H1 (cell line): ENCODE data around the gene SPTBN1.

Source experiments
- EGR1 ChIP-seq: IDR thresholded peaks from 2 replicates; pipeline ENCODE4 v1.6.1; 2011; ENCODE audit warnings: low read depth, low read length, borderline replicate concordance
- MAFK ChIP-seq: IDR thresholded peaks from 2 replicates; pipeline ENCODE4 v1.6.1; 2012; ENCODE audit warnings: low read depth, mild to moderate bottlenecking, improper control_type of control experiment, low read length
- RAD21 ChIP-seq, 2 experiments: IDR thresholded peaks in 1 of 2; conservative IDR thresholded peaks in 1 of 2; 2 replicates each; pipeline ENCODE4 v1.6.1; 2011; ENCODE audit warnings: low read depth in 2 of 2, low read length in 2 of 2, improper control_type of control experiment in 1 of 2, inconsistent platforms in 1 of 2, mild to moderate bottlenecking in 1 of 2, moderate library complexity in 1 of 2
- RFX5 ChIP-seq: IDR thresholded peaks from 2 replicates; pipeline ENCODE4 v1.6.1; 2011; ENCODE audit warnings: low read depth, low read length, improper control_type of control experiment, borderline replicate concordance
- TAF1 ChIP-seq: IDR thresholded peaks from 2 replicates; pipeline ENCODE4 v1.6.1; 2011; ENCODE audit warnings: mild to moderate bottlenecking, low read depth, low read length
- TF ChIP-seq, protein P1 (sequence below): IDR thresholded peaks from 2 replicates; pipeline ENCODE4 v1.6.1; 2011; ENCODE audit warnings: low read length, improper control_type of control experiment

- TF ChIP-seq, protein P1, sequence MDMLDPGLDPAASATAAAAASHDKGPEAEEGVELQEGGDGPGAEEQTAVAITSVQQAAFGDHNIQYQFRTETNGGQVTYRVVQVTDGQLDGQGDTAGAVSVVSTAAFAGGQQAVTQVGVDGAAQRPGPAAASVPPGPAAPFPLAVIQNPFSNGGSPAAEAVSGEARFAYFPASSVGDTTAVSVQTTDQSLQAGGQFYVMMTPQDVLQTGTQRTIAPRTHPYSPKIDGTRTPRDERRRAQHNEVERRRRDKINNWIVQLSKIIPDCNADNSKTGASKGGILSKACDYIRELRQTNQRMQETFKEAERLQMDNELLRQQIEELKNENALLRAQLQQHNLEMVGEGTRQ, result no peak
- TF ChIP-seq EGR1, result no peak
- TF ChIP-seq TAF1, result no peak
- no peak for TF ChIP-seq MAFK
- TF ChIP-seq RFX5, result no peak
- no peak for TF ChIP-seq RAD21 (IDR thresholded peaks at IDR 0.05 in 1 of 2, conservative IDR thresholded peaks at IDR 0.05 in 1 of 2; ENCODE audit: low read depth in 2 of 2, low read length in 2 of 2)
Measured at GRCh38 chr2:54481686-54482085, 25.6 kb downstream of the SPTBN1 start.
